ENCODE results near the gene POP7. TPM values are rescaled to one million over a fixed set of nuclear protein-coding genes. Genes with fewer than 3 reads are reported as not detected.

POP7 gene
- total RNA-seq, 2 donors from 2014 or later: 19.6 to 21.0 TPM

- no peaks in the 10 kb centered on the region for H3K36me3 ChIP-seq
- no peaks in the 10 kb centered on the region for H3K4me1 ChIP-seq (ENCODE audit: control insufficient read depth in 1 of 2, low read depth in 2 of 2)
- H3K4me3 ChIP-seq: no peak overlapping the region
- no peaks in the 10 kb centered on the region for H3K9me3 ChIP-seq
- no peak for ATAC-seq (ENCODE audit: insufficient number of reproducible peaks, low FRiP score, low read depth)
- no peaks in the 10 kb centered on the region for H3K27me3 ChIP-seq (replicated peaks; ENCODE audit: insufficient read depth)
- no peak for DNase-seq (ENCODE audit: low spot score)
- no peak for TF ChIP-seq CTCF (IDR thresholded peaks at IDR 0.05)
- no peak overlapping the region for H3K27ac ChIP-seq
These were observed 21.3 kb downstream of the POP7 start for GRCh38 chr7:100726996-100727761.

- H3K27me3 ChIP-seq (replicated peaks; ENCODE audit: insufficient read depth): no peaks in the 10 kb centered on the region
- H3K4me3 ChIP-seq: no peak overlapping the region
- no peak overlapping the region for H3K27ac ChIP-seq
- no peaks in the 10 kb centered on the region for H3K4me1 ChIP-seq (ENCODE audit: control insufficient read depth in 1 of 2, low read depth in 2 of 2)
- DNase-seq (ENCODE audit: low spot score) (no peak), ATAC-seq (ENCODE audit: insufficient number of reproducible peaks, low FRiP score, low read depth) (no peak)
- no peak for TF ChIP-seq CTCF (IDR thresholded peaks at IDR 0.05)
- no peaks in the 10 kb centered on the region for H3K9me3 ChIP-seq
- no peaks in the 10 kb centered on the region for H3K36me3 ChIP-seq
These were observed 22.3 kb downstream of the POP7 start for GRCh38 chr7:100728196-100728595.

GRCh38 chr7:100730136-100730800 lies 24.3 kb downstream of the POP7 start:
- Histone ChIP-seq H3K9me3 (no peaks in the 10 kb centered on the region), H3K36me3 (no peaks in the 10 kb centered on the region), H3K27me3 (replicated peaks; ENCODE audit: insufficient read depth) (no peaks in the 10 kb centered on the region), H3K27ac (no peak overlapping the region), H3K4me1 (ENCODE audit: control insufficient read depth in 1 of 2, low read depth in 2 of 2) (no peaks in the 10 kb centered on the region), H3K4me3 (no peak overlapping the region)
- ATAC-seq (ENCODE audit: insufficient number of reproducible peaks, low FRiP score, low read depth) (no peak), DNase-seq (ENCODE audit: low spot score) (no peak)
- TF ChIP-seq CTCF (IDR thresholded peaks at IDR 0.05): no peak

GRCh38 chr7:100731937-100732636 lies 26.2 kb downstream of the POP7 start:
- DNase-seq (ENCODE audit: low spot score): no peak
- ATAC-seq (ENCODE audit: insufficient number of reproducible peaks, low FRiP score, low read depth): no peak
- Histone ChIP-seq H3K9me3 (no peaks in the 10 kb centered on the region), H3K4me3 (no peak overlapping the region), H3K36me3 (no peaks in the 10 kb centered on the region), H3K4me1 (ENCODE audit: control insufficient read depth in 1 of 2, low read depth in 2 of 2) (no peaks in the 10 kb centered on the region), H3K27ac (no peak overlapping the region), H3K27me3 (replicated peaks; ENCODE audit: insufficient read depth) (no peaks in the 10 kb centered on the region)
- TF ChIP-seq CTCF (IDR thresholded peaks at IDR 0.05): no peak

- ATAC-seq (ENCODE audit: insufficient number of reproducible peaks, low FRiP score, low read depth) (no peak), DNase-seq (ENCODE audit: low spot score) (no peak)
- TF ChIP-seq CTCF (IDR thresholded peaks at IDR 0.05): no peak
- H3K9me3 ChIP-seq: no peaks in the 10 kb centered on the region
- no peaks in the 10 kb centered on the region for H3K27me3 ChIP-seq (replicated peaks; ENCODE audit: insufficient read depth)
- H3K4me1 ChIP-seq (ENCODE audit: control insufficient read depth in 1 of 2, low read depth in 2 of 2): no peaks in the 10 kb centered on the region
- no peaks in the 10 kb centered on the region for H3K36me3 ChIP-seq
- no peak overlapping the region for H3K4me3 ChIP-seq
- no peak overlapping the region for H3K27ac ChIP-seq
These were observed 29.8 kb downstream of the POP7 start for GRCh38 chr7:100735730-100736129.
